ENCODE results near the gene TMEM204. TPM values are rescaled to one million over a fixed set of nuclear protein-coding genes. Genes with fewer than 3 reads are reported as not detected.

The TMEM204 gene
- 1.1 and 1.2 TPM in 2 replicates for total RNA-seq (2014; rRNA removed; shearing (Covaris generic))

GRCh38 chr16:1533443-1533951 is at the start of gene TMEM204:
Gene TMEM204, plus strand, starts transcription at chr16:1533666. Its CDS starts 610 bp downstream, at chr16:1534276.
- no peaks in the 10 kb centered on the region for H3K36me3 ChIP-seq
- H3K9me3 ChIP-seq (replicated peaks) = no peaks in the 10 kb centered on the region
- peaks cover 9% of the 10 kb centered on the region; the same call in 1 of the 2 replicates for H3K27me3 ChIP-seq
- peak within 1 kb of the TSS; percentile 32 for H3K4me3 ChIP-seq
- peak; percentile 61 to 66 for DNase-seq
- peak within 1 kb of the TSS; percentile 37; the same call in 1 of the 2 replicates for H3K27ac ChIP-seq
- H3K4me1 ChIP-seq = peaks cover 13% of the 10 kb centered on the region; the same call in 1 of the 2 replicates

DNA sequence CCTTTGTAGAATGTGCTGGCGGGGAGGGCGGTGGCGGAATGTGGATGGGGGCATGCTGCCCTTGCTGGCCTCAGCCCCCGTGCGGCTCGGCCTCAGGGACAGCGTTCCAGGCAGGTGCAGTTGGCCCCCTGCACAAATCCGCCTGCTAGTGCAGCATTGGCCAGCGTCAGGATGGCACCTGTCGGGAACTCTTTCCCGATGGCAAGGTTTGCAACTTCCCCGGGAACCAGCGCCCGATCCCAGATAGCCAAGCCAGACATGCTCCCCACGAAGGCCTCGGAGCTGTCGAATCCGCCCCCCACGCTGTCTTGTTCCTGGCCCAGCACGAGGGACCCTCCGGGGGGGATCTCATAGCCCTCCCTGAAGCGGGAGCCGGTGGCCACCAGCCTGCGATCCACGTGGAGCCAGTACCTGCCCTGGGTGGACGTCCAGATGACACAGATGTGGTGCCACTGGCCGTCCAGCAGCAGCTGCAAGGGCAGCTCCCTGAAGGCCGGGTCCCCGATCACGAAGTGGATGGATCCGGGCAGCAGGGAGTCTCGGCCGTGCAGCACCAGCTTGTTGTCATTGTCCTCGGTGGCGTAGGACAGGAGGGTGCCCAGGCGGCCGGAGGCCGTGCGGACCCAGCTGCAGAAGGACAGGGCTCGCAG is 47.5 kb upstream of the TMEM204 start:
- Histone ChIP-seq H3K27ac (no peak overlapping the region), H3K27me3 (peaks cover 11% of the 10 kb centered on the region; the same call in 1 of the 2 replicates), H3K9me3 (replicated peaks) (no peaks in the 10 kb centered on the region), H3K36me3 (no peaks in the 10 kb centered on the region), H3K4me3 (no peak overlapping the region), H3K4me1 (no peaks in the 10 kb centered on the region)
- no peak for DNase-seq

- H3K9me3 ChIP-seq (replicated peaks) = no peaks in the 10 kb centered on the region
- no peaks in the 10 kb centered on the region for H3K36me3 ChIP-seq
- no peak overlapping the region for H3K4me3 ChIP-seq
- no peak overlapping the region for H3K27ac ChIP-seq
- H3K27me3 ChIP-seq = peaks cover 11% of the 10 kb centered on the region; the same call in 1 of the 2 replicates
- DNase-seq = no peak
- H3K4me1 ChIP-seq = no peaks in the 10 kb centered on the region
Observed at GRCh38 chr16:1486551-1487390, 46.7 kb upstream of the TMEM204 start.

DNA sequence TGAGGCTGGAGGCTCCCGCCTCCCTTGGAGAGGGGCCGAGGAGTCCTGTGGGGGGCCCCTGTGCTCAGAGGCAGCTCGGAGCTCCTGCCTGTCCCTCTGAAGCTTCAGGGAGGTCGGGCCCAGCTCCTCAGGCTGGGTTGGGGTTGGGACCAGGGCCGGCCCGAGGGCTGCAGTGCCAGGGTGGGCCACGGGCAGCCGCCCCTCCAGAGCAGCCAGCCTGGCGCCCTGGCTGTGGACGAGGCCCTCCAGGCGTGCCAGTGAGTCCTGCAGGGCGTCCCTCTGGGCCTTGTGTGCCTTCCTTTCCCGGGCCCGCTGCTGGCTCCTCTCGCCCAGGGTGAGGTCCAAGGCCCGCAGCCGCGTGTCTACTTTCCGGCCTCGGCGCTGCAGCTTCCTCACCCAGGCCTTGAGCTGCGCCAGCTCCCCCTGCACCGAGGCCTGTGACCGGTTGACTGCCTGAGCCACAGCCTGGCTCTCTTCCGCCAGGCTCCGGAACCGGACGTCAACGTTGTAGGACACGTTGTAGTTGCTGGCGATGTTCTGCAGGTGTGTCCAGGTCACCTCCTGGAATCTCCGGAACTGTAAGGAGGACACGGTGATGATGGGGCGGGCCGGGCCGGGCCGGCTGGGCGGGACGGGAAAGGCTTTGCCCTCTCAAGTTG is 45.9 kb upstream of the TMEM204 start:
- no peaks in the 10 kb centered on the region for H3K36me3 ChIP-seq
- no peaks in the 10 kb centered on the region for H3K9me3 ChIP-seq (replicated peaks)
- DNase-seq = no peak
- no peaks in the 10 kb centered on the region for H3K4me1 ChIP-seq
- H3K27me3 ChIP-seq = peaks cover 11% of the 10 kb centered on the region; the same call in 1 of the 2 replicates
- H3K27ac ChIP-seq = no peak overlapping the region
- no peak overlapping the region for H3K4me3 ChIP-seq

DNA sequence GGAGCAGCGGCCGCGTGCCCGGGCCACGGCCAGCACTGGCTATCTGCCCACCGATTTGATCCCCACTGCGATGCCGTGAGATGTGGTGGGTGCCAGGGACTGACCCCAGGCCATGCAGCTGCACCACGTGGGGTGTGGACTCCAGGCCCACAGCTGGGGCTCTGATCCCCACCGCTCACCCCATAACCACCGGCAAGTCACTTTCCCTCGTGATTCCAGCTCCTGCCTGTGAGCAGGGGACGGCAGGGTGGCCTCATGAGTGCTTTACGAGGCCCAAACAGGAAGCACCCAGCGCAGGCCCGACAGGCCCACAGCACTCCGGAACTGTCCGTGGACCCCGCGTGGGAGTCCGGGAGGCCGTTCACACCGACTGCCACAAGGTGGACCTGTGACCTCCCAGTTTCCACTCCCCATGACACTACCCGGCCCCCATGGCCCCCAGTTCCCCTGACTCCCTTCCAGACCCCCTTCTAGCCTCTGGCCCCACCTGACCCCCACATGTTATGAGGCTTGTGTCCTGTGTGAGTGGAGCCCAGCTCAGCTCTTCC is 45.3 kb upstream of the TMEM204 start:
- DNase-seq = no peak
- H3K36me3 ChIP-seq = no peaks in the 10 kb centered on the region
- H3K27ac ChIP-seq = no peak overlapping the region
- H3K4me1 ChIP-seq = no peaks in the 10 kb centered on the region
- H3K4me3 ChIP-seq = no peak overlapping the region
- no peaks in the 10 kb centered on the region for H3K9me3 ChIP-seq (replicated peaks)
- H3K27me3 ChIP-seq = peaks cover 11% of the 10 kb centered on the region; the same call in 1 of the 2 replicates

DNA sequence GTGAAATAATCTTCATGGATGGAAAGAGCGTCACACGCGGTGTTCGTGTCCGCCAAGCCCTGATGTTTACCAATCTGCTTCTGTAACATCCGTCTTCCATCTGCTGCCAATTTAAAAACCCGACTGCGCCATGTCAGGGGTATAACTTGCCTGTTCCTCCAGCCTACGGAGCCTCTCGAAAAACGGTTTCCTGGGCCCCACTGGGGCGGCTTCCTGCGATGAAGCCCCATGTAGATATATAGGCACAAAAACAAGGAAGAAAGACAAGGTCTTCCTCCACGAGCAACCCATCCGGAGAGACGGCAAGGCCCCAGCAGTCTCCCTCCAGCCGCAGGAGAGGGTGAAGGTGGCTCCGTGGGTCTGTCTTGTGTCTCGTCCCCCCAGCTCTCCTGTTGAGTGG is 44.8 kb upstream of the TMEM204 start, which contains the start of gene PTX4:
TSS of gene PTX4 (minus strand) at position 326 of the 400 bp plus-strand sequence. CDS start at position 291, 35 bp downstream.
- H3K4me3 ChIP-seq = no peak within 1 kb of the TSS
- DNase-seq = no peak
- H3K27me3 ChIP-seq = peaks cover 6% of the 10 kb centered on the region; the same call in 1 of the 2 replicates
- H3K4me1 ChIP-seq = no peaks in the 10 kb centered on the region
- H3K36me3 ChIP-seq = no peaks in the 10 kb centered on the region
- H3K9me3 ChIP-seq (replicated peaks) = no peaks in the 10 kb centered on the region
- no peak within 1 kb of the TSS for H3K27ac ChIP-seq

DNA sequence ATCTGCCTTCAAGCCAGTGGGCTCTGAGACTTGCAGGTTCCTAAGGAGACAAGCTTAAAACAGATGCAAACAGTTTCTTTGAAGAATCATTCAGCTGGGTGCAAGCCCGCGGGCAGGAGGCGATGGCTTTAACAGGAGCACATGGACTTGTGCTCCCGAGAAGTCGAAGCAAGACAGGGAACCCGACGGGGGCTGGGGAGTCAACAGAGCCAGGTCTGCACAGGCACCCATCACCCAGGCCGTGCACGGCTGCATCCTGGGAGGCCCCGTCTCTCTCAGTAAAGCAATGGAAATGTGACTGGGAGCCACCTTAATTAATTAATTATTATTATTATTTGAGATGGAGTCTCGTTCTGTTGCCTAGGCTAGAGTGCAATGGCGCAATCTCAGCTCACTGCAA is 44.4 kb upstream of the TMEM204 start:
- H3K27ac ChIP-seq = no peak overlapping the region
- no peaks in the 10 kb centered on the region for H3K4me1 ChIP-seq
- H3K36me3 ChIP-seq = no peaks in the 10 kb centered on the region
- H3K27me3 ChIP-seq = peaks cover 4% of the 10 kb centered on the region; the same call in 1 of the 2 replicates
- no peak overlapping the region for H3K4me3 ChIP-seq
- H3K9me3 ChIP-seq (replicated peaks) = no peaks in the 10 kb centered on the region
- no peak for DNase-seq

DNA sequence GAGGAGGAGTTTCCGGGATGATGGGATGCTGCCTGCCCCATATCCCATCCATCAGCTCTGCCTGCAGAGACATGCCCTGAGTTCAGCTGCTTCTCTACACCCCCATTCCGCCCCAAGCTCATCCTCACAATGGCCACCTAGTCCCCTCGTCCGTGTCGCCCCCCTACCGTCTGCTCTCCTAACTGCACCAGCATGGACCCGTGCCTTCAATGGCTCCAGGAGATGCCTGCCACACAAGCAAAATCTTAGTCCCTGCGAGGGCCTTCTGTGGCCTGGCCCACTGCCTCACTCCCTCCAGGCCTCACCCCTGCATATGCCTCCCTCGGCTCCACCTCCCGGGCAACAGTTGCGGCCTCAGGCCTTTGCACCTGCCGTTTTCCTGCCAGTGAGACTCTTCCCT is 42.1 kb upstream of the TMEM204 start:
- no peaks in the 10 kb centered on the region for H3K9me3 ChIP-seq (replicated peaks)
- peaks cover 13% of the 10 kb centered on the region; the same call in 1 of the 2 replicates for H3K4me1 ChIP-seq
- H3K36me3 ChIP-seq = peaks cover 2% of the 10 kb centered on the region; the same call in 1 of the 2 replicates
- no peaks in the 10 kb centered on the region; the same call in 1 of the 2 replicates for H3K27me3 ChIP-seq
- H3K27ac ChIP-seq = no peak overlapping the region
- peak; percentile 52 to 66 for DNase-seq
- no peak overlapping the region for H3K4me3 ChIP-seq

DNA sequence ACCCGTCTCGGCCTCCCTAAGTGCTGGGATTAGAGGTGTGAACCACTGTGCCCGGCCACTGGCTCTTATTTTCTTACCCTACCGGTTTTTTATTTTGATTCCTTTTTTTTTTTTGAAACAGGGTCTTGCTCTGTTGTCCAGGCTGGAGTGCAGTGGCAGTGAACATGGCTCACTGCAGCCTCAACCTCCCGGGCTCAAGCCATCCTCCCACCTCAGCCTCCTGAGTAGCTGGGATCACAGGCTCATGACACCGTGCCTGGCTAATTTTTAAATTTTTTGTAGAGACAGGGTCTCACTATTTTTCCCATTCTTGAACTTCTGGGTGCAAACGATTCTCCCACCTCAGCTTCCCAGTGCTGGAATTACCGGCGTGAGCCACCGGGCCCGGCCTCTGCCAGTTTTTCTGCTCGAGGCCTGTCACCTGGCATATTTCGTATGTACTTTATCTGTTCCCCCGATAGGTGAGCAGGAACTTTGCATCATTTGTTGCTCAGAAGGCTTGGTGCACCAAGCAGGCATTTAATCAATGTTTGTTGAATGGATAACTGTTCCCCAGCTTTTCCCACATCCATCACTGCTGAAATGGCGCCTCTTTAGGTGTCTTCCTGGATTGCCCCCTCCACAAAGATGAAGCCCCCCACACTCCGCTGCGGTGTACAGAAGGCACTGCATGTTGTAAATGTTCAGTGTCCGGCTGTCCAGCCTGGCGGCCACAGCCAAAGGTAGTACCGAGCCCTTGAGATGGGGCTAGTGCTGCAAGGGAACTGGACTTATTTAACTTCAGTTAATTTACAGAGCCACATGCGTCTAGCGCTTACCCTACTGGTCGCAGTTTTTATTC is 41.2 kb upstream of the TMEM204 start:
- DNase-seq = no peak
- peak overlapping the region; percentile 93 for H3K4me3 ChIP-seq
- H3K9me3 ChIP-seq (replicated peaks) = no peaks in the 10 kb centered on the region
- H3K27me3 ChIP-seq = no peaks in the 10 kb centered on the region
- H3K27ac ChIP-seq = peak overlapping the region; percentile 86
- peaks cover 10% of the 10 kb centered on the region for H3K36me3 ChIP-seq
- peaks cover 13% of the 10 kb centered on the region; the same call in 1 of the 2 replicates for H3K4me1 ChIP-seq

GRCh38 chr16:1492923-1493745 is 40.3 kb upstream of the TMEM204 start, which contains the start of gene TELO2:
Gene TELO2, plus strand, starts transcription at chr16:1493360. Its CDS starts 922 bp downstream, at chr16:1494282.
- H3K36me3 ChIP-seq = peaks cover 13% of the 10 kb centered on the region

GRCh38 chr16:1493746-1494094 is 39.7 kb upstream of the TMEM204 start:
- Histone ChIP-seq H3K4me1 (peaks cover 13% of the 10 kb centered on the region; the same call in 1 of the 2 replicates), H3K4me3 (peak overlapping the region; percentile 93), H3K9me3 (replicated peaks) (no peaks in the 10 kb centered on the region), H3K36me3 (peaks cover 19% of the 10 kb centered on the region), H3K27me3 (no peaks in the 10 kb centered on the region), H3K27ac (peak overlapping the region; percentile 86)
- peak in 1 of 2 experiments; percentile 37 for DNase-seq

More at GRCh38 chr16:1492923-1493745, 40.3 kb upstream of the TMEM204 start, which contains the start of gene TELO2:
- Histone ChIP-seq H3K4me1 (peaks cover 13% of the 10 kb centered on the region; the same call in 1 of the 2 replicates), H3K4me3 (peak within 1 kb of the TSS; percentile 93), H3K9me3 (replicated peaks) (no peaks in the 10 kb centered on the region), H3K27me3 (no peaks in the 10 kb centered on the region), H3K27ac (peak within 1 kb of the TSS; percentile 86)
- DNase-seq = peak; percentile 80 to 86

- Histone ChIP-seq H3K9me3 (replicated peaks) (no peaks in the 10 kb centered on the region), H3K27me3 (no peaks in the 10 kb centered on the region), H3K36me3 (peaks cover 24% of the 10 kb centered on the region), H3K4me1 (peaks cover 13% of the 10 kb centered on the region; the same call in 1 of the 2 replicates), H3K4me3 (peak overlapping the region; percentile 93), H3K27ac (peak overlapping the region; percentile 63)
- DNase-seq = peak; percentile 58 to 64
Observed at GRCh38 chr16:1494129-1494640, 39.3 kb upstream of the TMEM204 start.

All from SJCRH30 (cell line).